Measurements from ENCODE around the gene RAPGEF5.

The RAPGEF5 gene

DNA sequence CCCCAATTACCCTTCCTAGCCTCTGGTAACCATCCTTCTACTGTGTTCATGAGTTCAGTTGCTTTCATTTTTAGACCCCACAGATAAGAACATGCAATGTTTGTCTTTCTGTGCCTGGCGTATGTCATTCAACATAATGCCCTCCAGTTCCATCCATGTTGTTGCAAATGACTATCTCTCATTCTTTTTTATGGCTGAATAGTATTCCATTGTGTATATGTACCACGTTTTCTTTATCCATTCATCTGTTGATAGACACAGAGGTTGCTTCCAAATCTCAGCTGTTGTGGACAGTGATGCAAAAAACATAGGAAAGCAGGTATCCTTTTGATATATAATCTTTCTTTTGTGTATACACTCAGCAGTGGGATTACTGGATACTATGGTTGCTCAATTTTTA lies 51.2 kb downstream of the RAPGEF5 start:
- no peak for DNase-seq

DNA sequence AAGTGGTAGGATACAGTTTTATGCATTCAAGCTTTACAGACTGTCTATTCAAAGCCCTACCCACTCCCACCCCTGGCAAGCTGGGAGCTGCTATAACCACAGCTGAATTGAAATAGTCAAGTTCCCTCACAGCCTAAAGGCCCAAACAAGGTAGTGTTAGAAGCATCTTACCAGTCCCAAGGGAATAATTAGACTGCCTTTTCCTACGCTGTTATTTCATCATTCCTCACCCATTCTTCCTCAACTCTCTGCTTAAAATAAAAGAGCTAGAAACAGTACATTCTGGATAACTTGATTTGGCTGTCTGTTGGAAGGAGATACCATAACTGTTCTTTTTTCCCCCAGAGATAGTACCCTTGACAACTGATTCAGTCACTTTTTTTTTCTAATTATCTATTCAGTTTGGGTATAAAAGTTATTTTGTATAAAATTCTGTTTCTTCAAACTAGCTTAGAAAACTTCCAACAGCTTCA lies 54.0 kb downstream of the RAPGEF5 start:
- DNase-seq = peak; percentile 11

DNA sequence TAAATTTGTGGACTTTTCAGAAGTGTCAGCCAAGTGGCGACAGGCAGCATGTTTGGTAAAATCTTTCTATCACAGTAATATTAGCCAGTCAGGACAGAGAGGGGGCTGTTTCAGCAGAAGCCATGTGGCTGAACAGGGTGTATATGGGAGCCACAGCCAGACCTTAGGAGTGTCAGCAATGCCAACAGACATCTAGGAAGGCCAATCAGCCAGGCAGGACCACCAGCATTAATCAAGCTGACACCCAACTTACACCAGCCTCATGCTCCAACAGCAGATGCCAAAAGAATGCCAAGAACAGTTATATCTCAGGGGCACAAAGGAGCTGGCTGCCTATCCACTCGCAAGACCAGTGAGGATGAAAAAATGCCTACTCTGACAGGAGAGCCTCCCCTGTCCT lies 54.8 kb downstream of the RAPGEF5 start:
- no peak for DNase-seq

DNA sequence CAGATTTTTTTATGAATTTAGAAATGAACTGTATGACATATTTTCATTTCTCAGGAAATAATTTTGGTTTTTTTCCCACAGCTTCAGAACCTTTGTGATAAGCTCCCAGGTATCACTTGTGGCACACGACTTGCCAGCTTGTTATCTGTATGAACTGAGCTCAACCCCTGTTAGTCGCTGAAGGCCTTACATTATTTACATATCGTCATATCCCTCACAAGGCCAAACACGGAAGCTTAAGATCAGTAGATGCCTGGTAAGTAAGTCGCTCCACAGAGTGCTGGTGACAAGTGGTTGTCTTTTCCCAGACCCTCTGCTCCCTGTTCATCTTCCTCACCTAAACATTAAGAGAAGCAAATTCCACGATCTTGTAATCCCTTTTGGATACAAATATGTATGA lies 55.2 kb downstream of the RAPGEF5 start:
- no peak for DNase-seq

DNA sequence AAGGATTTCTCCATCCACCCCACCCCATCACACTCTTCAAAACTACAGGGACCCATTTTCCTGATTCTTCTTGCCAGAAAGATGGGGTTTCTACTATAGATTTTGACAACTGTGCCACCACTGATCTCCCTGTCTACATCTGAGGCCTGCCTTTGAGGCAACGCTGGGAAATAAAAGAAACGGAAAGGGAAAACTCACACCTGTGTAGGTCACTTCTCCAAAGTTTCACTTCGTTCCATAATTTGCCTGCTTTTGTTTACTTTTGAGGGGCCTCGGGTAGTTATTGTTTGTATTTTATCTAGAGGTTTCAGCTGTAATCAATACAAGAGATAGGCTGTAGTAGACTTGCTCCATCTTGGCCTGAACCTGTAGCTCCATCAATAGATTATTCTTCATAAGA lies 56.1 kb downstream of the RAPGEF5 start:
- DNase-seq = no peak

DNA sequence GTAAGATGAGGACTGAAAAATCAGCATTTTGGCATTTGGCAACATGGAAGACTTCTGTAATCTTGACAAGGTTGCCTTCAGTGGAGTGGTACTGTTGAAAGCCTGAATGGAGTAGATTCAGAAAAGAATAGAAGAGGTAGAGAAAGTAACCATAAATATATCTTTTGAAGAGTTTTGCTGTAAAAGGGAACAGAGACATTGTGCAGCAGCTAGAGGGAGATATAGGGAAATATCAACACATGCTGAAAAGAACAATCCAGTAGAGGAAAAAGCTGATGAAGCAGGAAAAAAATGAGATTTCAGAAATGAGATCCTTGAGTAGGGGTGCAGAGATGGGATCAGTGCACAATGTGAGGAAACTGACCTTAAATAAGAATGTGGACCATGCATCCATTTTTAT lies 60.0 kb downstream of the RAPGEF5 start:
- DNase-seq = no peak

DNA sequence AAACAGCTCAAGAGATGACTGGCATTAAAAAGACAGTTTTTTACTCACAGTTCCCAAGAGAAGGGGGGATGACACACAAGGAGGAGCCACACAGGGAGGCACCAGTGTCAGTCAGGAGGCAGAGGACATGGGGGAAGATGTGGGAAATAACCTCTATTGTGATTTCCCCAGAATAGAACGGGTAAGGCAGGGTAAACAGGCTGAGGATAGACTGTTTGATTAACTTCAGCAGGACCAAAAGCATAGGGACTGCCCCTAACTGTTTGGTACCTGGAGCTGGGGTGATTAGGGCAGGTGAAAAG lies 60.7 kb downstream of the RAPGEF5 start:
- DNase-seq = no peak

DNA sequence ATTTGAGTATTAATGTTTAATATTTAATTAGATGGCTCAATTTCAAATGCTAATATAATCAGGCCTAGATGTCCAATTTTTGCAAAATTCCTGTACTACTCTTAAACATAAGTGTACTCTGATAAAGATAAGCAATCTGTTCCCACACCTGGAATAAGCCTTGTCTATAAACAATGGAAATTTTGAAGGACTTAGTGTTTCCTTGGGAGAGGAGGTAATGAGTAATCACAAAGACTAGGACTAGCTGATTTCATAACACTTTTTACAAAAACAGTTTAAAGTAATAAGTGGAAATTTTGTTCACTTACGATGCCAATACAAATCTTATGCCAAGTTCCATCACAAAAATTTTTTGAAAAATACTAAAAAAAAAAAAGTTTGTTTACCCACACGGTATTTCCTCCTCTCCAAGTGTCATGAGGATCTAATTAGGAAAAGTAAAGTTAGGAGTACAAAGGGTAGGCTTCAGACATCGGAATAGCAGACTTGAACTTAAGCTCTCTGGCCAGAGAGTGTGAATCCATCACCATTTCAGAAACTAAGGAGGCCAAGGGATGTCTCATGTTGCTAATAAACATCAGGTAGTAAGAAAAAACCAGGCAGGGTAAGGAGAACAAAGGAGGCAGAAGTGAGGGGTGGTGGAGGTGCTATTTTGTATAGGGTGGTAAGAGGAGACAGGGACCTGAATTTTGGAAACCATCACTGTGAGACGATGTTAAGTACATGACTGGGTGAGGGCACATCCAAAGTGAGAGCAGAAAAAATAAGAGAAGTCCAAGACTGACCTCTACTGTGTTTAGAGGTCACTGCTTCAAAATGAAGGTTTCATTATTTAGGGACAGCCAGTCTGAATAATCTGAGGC lies 61.3 kb downstream of the RAPGEF5 start:
- DNase-seq = no peak

DNA sequence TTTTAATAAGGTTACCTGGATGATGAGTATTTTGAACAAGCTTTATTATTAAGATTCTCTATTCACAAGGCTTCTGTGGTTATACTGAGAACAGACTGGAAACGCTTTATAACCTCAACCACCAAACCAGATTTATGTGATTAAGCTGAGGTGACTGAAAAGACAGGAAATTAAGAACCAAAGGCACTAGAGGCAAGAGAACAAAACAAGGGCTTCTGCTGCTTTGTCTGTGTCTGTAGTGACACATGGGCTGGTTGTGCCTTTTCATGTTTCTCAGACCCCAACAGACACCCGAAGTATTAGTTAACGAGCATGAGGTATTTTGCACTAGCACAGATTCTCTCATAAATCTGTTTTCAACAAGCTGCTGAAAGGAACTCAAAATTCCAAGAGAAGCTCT lies 64.4 kb downstream of the RAPGEF5 start:
- DNase-seq = no peak

DNA sequence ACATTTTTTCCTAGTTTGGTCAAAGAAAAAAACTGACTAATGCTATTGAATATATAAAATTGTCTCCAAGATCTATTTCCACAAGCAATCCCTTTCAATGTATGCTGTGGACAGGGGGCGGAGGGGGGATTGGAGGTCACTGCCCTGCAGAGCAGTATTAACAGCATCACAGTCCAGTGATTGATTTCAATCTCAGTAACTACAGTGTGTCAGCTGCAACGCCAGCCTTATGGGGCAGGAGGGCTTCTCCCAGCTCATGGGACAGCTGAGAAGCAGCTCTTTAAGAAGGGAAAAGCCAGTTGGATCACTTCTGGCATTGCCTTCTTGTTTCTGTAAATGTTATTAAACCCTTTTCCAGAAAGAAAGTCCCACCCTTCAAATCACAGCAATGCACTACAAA lies 65.0 kb downstream of the RAPGEF5 start:
- DNase-seq = no peak

DNA sequence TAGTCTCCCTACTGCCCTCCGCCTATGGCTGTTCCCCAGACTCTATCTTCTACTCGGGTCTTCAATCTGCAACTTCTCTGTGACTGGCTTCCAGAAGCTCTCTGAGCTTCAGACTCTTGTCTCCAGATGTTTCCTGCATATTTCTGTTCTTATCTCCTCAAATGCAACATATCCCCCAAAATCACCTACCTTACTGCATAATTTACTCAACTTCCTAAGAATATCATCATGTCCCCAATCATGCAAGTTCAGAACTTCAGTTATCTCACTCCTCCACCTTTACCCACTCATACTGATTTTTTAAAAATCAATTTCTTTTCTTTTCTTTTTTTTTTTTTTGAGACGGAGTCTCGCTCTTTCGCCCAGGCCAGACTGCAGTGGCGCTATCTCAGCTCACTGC lies 68.8 kb downstream of the RAPGEF5 start:
- DNase-seq = no peak

DNA sequence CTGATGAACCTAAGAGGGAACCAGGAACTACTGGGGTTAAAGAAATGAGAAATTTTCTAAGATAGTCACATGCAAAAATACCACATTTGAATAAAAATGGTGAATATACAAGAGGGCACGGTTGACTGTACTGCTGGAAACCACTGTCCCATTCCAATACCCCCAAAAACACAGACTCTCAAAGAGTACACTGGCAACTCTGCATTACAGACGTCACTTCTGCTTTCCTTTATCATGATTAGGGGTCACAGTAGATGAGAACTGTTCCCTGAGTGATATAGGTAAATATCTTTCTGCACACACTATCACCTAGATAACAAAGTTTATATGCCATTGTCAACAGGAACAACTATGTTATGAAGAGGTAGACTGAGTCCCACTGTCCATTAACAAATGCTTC lies 69.5 kb downstream of the RAPGEF5 start:
- no peak for DNase-seq

DNA sequence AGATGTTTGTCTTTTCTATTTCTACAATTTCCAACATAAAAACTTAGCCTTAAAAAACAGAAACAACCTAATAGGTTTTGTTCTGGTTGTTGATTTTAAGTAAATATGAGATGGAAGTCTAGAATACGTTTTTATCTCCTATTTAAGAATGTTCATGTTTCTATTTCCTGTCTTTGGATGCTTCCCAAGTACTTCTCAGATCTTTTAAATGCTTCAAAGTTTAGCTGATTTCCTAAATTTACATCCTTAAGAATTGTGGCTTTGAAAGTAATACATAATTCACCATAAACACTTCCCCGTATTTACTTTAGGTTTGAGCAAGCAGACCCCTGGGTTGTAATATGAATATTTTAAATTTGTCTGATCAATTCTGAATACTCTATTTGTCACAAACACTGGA lies 70.5 kb downstream of the RAPGEF5 start:
- DNase-seq = no peak

DNA sequence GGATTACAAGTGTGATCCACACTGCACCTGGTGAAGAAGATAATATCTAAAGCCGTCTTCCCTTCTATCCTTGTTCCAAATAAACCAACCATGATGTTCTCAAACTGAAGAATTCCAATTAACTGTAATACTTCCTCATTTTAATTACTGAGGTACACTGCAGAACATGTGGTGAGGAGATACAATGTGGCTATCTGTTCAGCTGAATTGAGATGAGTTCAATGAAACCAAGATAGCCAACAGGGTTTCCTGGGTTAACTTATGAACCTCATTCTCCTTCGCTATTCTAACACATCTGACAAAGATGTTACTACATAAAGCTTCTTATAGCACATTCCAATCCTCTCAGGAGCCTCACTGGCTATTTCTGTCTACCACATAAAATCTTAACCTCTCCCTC lies 75.5 kb downstream of the RAPGEF5 start:
- DNase-seq = no peak

DNA sequence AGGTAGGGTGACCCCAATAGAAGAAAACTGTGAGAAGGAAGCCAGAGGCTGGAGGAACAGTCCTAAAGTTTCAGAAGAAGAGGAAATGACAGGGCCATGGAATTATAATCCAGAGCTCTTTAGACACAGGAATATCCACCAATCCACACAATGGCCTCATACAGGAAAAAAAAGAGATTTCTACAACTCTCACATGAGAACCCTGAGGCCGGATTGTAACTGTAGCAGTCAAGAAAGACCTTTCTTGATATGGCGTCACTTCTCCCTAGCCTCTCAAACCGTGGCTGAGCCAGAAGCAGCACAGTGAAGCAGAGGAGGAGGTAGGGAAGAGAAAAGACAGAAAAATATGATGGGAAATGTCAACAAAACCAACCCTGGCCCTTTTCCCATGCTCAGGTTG lies 76.9 kb downstream of the RAPGEF5 start:
- no peak for DNase-seq

DNA sequence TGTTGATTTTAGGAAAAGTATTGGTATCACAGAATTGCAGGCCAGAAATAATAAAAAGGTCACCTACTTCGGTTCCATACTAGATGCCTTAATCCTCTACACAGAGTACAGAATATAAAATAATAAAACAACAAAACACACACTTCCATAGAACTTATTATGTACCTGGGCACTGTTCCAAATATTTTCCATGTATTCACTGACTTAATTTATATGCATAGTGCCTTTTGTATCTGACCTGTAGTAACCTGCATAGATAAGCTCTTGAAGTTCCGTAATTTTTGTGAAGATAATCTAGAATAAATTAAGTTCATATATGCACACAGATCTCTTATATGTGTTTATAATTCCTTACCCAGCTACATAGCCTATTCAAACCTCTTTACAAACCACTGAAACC lies 78.3 kb downstream of the RAPGEF5 start:
- DNase-seq = no peak

DNA sequence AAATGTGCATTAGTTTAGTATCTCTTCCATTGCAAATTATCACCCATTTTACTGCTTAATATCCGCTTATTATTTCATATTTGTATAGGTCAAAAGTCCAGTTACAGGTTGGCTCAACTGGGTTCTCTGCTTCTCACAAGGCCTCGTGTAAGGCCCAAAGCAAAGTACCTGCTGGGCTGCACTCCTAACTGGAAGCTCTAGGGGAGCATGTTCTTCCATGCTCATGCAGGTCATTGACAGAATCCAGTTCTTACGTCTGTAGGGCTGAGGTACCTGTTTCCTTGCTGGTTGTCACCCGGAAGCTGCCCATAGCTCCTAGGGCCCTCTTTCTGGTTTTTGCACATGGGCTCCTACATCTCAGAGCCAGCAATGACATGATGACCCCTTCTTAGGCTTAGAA lies 79.6 kb downstream of the RAPGEF5 start:
- DNase-seq = no peak

DNA sequence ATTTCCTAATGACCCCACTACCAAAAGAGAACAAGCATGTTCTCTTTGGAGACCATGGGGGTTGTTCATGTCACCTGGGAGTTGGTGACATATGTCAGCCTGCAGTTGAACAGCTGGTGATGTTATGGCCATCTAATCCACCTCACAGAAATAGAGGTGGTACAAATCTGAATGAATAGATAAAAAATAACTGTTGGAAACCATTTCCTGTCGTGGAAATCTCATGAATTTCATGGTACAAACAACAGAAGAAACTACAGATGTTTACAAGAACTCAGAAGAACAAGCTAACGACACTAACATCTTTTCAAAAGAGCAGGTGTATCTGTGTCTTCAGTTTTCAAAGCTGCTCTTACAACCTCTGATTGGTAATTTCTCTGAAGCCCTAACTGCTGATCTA lies 81.3 kb downstream of the RAPGEF5 start:
- DNase-seq = no peak

DNA sequence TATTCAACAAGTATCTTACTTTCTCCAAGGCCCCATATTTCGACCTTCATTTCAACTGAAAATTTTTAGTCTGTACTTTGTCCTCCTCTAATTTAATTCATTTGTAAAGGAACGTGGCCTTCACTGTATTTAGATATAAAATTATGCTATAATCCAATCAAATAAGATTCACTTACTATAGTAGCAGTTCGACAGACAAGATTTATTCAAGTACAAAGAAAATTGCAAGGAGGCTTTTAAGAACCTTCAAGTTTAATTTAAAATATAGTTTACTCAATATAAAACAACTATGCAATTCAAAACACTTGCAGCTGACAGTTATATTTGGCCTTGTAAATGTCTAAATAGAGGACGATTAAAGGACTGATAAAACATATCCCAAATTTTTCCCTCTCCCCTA lies 85.6 kb downstream of the RAPGEF5 start:
- DNase-seq = no peak

DNA sequence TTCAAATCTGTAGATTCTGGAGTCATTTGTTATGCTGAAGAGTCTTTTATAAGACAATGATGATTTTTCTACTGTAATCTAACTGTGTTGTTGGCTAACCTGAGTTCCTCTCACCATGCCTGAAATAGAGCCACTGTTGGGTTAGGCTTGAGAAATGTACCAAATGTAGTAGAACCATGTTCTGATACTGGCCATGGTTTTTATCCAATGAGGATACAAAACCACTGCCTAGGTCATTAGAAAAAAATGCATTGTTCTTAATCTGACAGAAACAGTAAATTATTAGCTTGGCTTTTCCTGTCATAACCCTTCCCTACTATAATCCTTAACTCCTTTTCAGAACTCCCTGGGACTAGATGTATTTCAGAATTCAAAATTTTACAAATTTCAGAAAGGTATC lies 86.6 kb downstream of the RAPGEF5 start:
- no peak for DNase-seq

DNA sequence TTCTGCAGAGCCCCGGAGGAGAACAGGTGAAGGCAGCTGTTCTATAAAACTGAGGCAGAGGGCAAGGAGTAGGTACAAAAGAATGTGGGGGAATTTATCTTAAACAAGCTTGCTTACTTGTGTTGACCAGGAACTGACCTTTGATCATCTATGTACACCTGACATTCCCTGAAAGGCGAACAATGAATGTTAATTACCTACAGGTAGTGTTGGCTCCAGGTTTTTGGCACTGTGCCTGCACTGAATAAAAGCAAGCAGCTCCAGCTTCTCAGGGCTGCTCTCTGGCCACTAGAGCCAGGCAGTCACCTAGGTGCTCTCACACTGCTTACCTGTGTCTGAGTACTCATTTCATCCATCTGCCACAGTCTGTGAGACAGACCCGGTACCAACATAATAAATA lies 87.0 kb downstream of the RAPGEF5 start:
- no peak for DNase-seq

DNA sequence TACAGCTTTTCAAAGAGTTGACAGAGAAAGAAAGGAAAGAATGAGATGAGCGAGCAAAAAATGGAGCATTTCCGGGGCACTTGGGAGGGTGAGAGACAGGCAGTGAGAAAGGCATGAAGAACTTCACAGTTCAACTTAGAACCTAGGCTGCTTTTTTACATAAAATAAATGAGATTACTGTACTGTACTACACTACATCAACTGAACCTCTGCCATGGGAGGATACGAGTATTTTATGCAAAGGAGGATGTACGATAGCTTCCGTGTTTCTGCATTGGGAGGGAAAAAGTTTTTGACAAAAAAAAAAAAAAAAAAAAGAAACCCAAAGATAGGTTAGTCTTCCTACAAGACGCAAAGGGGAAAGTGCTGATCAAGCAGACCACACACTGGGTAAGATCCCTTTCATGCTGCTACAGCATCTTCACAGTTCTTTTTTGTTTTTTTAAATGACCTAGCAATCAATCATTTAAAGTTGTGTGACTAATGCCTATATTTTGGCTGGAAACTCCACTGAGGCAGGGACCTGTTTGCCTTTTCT lies 88.0 kb downstream of the RAPGEF5 start:
- no peak for DNase-seq

DNA sequence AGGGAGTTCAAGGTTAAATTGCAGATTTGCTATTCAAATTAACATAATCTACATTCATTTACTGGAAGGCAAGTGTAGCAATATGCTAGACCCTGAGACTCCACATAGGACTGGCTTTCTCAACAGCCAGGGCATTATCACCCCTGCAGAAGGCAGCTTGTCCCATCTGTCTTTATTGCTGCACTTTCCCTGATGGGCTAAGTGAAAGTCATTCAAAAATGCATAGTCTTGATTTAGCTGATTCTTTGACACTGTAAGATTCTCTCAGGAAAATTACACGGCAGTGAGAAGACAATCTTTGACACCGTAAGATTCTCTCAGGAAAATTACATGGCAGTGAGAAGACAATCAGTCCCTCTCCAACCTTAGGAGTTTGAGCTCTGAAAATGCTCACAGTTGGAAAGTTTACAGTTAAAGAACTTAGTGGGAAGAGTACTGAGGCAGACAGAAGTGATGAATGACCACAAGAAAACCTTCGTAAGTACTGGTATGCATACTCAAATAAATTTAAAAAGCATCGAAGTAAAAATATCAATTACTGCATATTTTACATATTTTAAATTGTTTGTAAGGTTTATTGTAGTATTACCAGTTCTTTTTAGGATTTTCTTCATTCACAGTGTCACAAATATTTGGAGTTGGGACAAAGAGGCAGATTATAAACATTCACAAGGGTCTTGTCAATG lies 88.9 kb downstream of the RAPGEF5 start:
- peak; percentile 22 for DNase-seq

DNA sequence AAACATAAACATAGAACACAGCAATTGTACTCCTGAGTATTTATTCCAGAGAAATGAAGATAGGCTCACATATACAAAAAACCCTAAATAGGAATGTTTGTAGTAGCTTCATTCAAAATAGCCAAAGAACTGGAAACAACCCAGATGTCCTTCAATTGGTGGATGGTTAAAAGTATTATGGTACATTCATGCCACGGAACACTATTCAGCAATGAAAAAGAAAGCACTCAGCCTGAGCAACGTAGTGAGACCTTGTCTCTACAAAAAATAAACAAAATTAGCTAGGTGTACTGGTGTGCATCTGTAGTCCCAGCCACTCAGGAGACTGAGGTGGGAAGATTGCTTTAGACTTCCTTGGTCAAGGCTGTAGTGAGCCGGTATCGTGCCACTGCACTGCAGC lies 94.4 kb downstream of the RAPGEF5 start:
- no peak for DNase-seq

Measured in fibroblast of skin of scalp (primary cell).